Trophoblast cell (in vitro differentiated cells and primary cell): Measurements from ENCODE around the gene SLC6A4.
A peak's percentile ranks its signal among the peaks of the same experiment; 100 is the strongest.

Experiments used
- DNase-seq, 2 donors: peaks; one replicate each; pipeline ENCODE4 v3.0.0-alpha.2; 2016
- H2AFZ ChIP-seq: 2 replicates; pipeline ENCODE4 v1.6.1; 2013; ENCODE audit warnings: low read length, moderate library complexity, mild to moderate bottlenecking; ENCODE audit not compliant: insufficient read depth, poor library complexity
- H2AK5ac ChIP-seq: 2 replicates; pipeline ENCODE4 v1.6.1; 2013; ENCODE audit warnings: mild to moderate bottlenecking, low read length
- H2BK120ac ChIP-seq: 2 replicates; pipeline ENCODE4 v1.6.1; 2013; ENCODE audit warnings: low read length, mild to moderate bottlenecking, moderate library complexity; ENCODE audit not compliant: insufficient read depth, poor library complexity
- H2BK12ac ChIP-seq: 2 replicates; pipeline ENCODE4 v1.6.1; 2013; ENCODE audit warnings: mild to moderate bottlenecking, low read length, moderate library complexity
- H2BK5ac ChIP-seq: 2 replicates; pipeline ENCODE4 v1.6.1; 2013; ENCODE audit warnings: low read length, low read depth, moderate library complexity, mild to moderate bottlenecking; ENCODE audit not compliant: poor library complexity
- H3K14ac ChIP-seq: 2 replicates; pipeline ENCODE4 v1.6.1; 2013; ENCODE audit warnings: mild to moderate bottlenecking, low read length
- H3K18ac ChIP-seq: 2 replicates; pipeline ENCODE4 v1.6.1; 2013; ENCODE audit warnings: mild to moderate bottlenecking, low read length
- H3K23ac ChIP-seq: 2 replicates; pipeline ENCODE4 v1.6.1; 2013; ENCODE audit warnings: low read length
- H3K27ac ChIP-seq: 2 replicates; pipeline ENCODE4 v1.5.1; 2013; ENCODE audit warnings: low read depth, mild to moderate bottlenecking, inconsistent platforms, low read length, moderate library complexity
- H3K27me3 ChIP-seq: 2 replicates; pipeline ENCODE4 v1.6.1; 2013; ENCODE audit warnings: inconsistent platforms, mild to moderate bottlenecking, low read length, moderate library complexity; ENCODE audit not compliant: insufficient read depth
- H3K36me3 ChIP-seq, 2 experiments: 1 replicate in 1 of 2; 2 replicates in 1 of 2; pipeline ENCODE4 v1.6.1; 2013; ENCODE audit warnings: low read length in 2 of 2, mild to moderate bottlenecking in 2 of 2, moderate library complexity in 1 of 2; ENCODE audit not compliant: insufficient read depth in 2 of 2, control insufficient read depth in 1 of 2
- H3K4ac ChIP-seq: 2 replicates; pipeline ENCODE4 v1.6.1; 2013; ENCODE audit warnings: low read depth, mild to moderate bottlenecking, low read length, moderate library complexity
- H3K4me1 ChIP-seq, 2 experiments: 1 replicate in 1 of 2; 2 replicates in 1 of 2; pipeline ENCODE4 v1.6.1; 2013; ENCODE audit warnings: low read length in 2 of 2, mild to moderate bottlenecking in 2 of 2, moderate library complexity in 1 of 2; ENCODE audit not compliant: insufficient read depth in 2 of 2, control insufficient read depth in 1 of 2
- H3K4me2 ChIP-seq: 2 replicates; pipeline ENCODE4 v1.6.1; 2013; ENCODE audit warnings: inconsistent platforms, mild to moderate bottlenecking, low read length, moderate library complexity
- H3K4me3 ChIP-seq: 2 replicates; pipeline ENCODE4 v1.5.1; 2013; ENCODE audit warnings: mild to moderate bottlenecking, low read depth, low read length, inconsistent platforms
- H3K79me1 ChIP-seq: one replicate; pipeline ENCODE4 v1.6.1; 2013; ENCODE audit warnings: low read length
- H3K79me2 ChIP-seq: 2 replicates; pipeline ENCODE4 v1.6.1; 2013; ENCODE audit warnings: low read length, mild to moderate bottlenecking; ENCODE audit not compliant: control insufficient read depth, insufficient read depth, poor library complexity
- H3K9ac ChIP-seq: 2 replicates; pipeline ENCODE4 v1.6.1; 2013; ENCODE audit warnings: mild to moderate bottlenecking, low read length
- H3K9me3 ChIP-seq: 2 replicates; pipeline ENCODE4 v1.6.1; 2013; ENCODE audit warnings: low read depth, mild to moderate bottlenecking, control low read depth, inconsistent platforms, low read length; ENCODE audit not compliant: insufficient read depth
- H4K12ac ChIP-seq: 2 replicates; pipeline ENCODE4 v1.6.1; 2013; ENCODE audit warnings: low read depth, mild to moderate bottlenecking, low read length, moderate library complexity
- H4K8ac ChIP-seq: 2 replicates; pipeline ENCODE4 v1.6.1; 2013; ENCODE audit warnings: low read depth, mild to moderate bottlenecking, low read length, moderate library complexity
- H4K91ac ChIP-seq: one replicate; pipeline ENCODE4 v1.6.1; 2013; ENCODE audit warnings: low read depth, mild to moderate bottlenecking, low read length, moderate library complexity
- WGBS: extraction: QIAGEN DNeasy Blood & Tissue Kit; methylation state at CpG from one replicate; pipeline ENCODE4 v1.1.7; 2013; ENCODE audit warnings: missing lambda C conversion rate; ENCODE audit not compliant: insufficient read length, insufficient coverage; ENCODE audit errors: extremely low coverage; 5-methylcytosine and 5-hydroxymethylcytosine counted together

The SLC6A4 gene

DNA sequence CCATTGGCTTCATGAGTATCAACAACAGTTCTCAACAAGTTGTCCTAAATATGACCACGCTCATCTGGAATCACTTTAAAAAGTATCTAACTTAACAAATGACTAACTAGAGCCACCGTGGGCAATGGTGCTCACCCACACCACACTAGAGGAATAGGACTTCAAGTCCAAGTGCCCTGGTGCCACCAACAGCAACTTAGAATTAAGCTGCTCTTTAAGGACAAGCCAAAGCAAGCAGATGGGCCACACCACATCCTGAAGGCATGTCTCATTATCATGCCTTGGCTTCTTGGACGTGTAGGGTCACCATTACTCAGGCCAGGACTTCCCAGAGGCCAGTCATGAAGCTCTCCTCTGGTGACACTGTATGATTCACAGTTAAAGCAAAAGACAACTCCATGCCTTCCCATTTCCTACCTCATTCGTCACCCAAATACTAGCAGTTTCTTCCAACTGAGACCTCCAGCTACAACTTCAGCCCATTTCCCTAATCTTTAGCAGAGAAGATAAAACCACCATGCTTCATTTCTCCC is 9.4 kb upstream of the SLC6A4 start:
- no CpG with 5 or more reads among the region's 4 CpGs for WGBS
- no peak overlapping the region for H2BK12ac ChIP-seq

DNA sequence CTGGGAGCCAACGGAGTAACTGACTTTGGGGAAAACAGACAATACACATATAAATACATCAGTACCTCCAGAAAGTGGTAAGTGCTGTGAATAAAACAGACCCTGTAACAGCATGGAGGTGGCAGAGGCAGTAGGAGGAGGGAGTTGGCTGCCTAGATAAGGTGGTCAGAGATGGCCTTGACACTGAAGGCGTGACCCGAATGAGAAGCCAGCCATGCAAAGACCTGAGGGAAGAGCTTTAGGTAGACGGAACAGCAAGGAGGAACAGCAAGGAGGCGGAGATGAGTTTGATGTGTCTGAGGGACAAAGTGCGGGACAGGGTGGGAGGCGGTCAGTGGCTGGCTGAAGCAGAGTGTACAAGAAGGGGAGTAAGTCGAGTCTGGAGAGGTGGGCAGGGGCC is 8.1 kb upstream of the SLC6A4 start:
- Histone ChIP-seq H3K4me1 (peaks cover under 1 to 2% of the 10 kb centered on the region in 2 experiments), H3K18ac (no peak overlapping the region), H2BK120ac (no peak overlapping the region), H3K79me2 (no peaks in the 10 kb centered on the region), H3K4me3 (no peak overlapping the region), H3K4me2 (no peak overlapping the region), H4K12ac (no peak overlapping the region), H3K27ac (no peak overlapping the region), H3K4ac (no peak overlapping the region), H3K36me3 (peaks cover 0 to 7% of the 10 kb centered on the region in 2 experiments), H3K23ac (no peak overlapping the region), H2AFZ (no peak overlapping the region), H4K8ac (no peak overlapping the region), H3K27me3 (no peaks in the 10 kb centered on the region), H2AK5ac (no peak overlapping the region), H4K91ac (no peak overlapping the region), H3K9me3 (peaks cover 11% of the 10 kb centered on the region), H3K9ac (no peak overlapping the region), H2BK5ac (no peak overlapping the region), H3K79me1 (no peaks in the 10 kb centered on the region), H3K14ac (no peak overlapping the region), H2BK12ac (no peak overlapping the region)
- DNase-seq = no peak
- WGBS = no CpG with 5 or more reads among the region's 8 CpGs

More for the DNA sequence above, 9.4 kb upstream of the SLC6A4 start:
- peak; percentile 74 to 81 for DNase-seq
- no peaks in the 10 kb centered on the region for H3K27me3 ChIP-seq
- H4K12ac ChIP-seq = no peak overlapping the region
- H2AFZ ChIP-seq = no peak overlapping the region
- no peak overlapping the region for H4K91ac ChIP-seq
- no peaks in the 10 kb centered on the region for H3K4me1 ChIP-seq
- H3K9ac ChIP-seq = no peak overlapping the region
- H3K23ac ChIP-seq = no peak overlapping the region
- no peaks in the 10 kb centered on the region for H3K79me1 ChIP-seq
- H2AK5ac ChIP-seq = no peak overlapping the region
- no peak overlapping the region for H3K18ac ChIP-seq
- no peak overlapping the region for H3K4me3 ChIP-seq
- no peak overlapping the region for H2BK120ac ChIP-seq
- H3K36me3 ChIP-seq = peaks cover 3 to 10% of the 10 kb centered on the region in 2 experiments
- no peak overlapping the region for H2BK5ac ChIP-seq
- H3K27ac ChIP-seq = no peak overlapping the region
- H3K4me2 ChIP-seq = no peak overlapping the region
- H3K4ac ChIP-seq = no peak overlapping the region
- H3K79me2 ChIP-seq = no peaks in the 10 kb centered on the region
- H3K9me3 ChIP-seq = peaks cover 8% of the 10 kb centered on the region
- no peak overlapping the region for H3K14ac ChIP-seq
- no peak overlapping the region for H4K8ac ChIP-seq

DNA sequence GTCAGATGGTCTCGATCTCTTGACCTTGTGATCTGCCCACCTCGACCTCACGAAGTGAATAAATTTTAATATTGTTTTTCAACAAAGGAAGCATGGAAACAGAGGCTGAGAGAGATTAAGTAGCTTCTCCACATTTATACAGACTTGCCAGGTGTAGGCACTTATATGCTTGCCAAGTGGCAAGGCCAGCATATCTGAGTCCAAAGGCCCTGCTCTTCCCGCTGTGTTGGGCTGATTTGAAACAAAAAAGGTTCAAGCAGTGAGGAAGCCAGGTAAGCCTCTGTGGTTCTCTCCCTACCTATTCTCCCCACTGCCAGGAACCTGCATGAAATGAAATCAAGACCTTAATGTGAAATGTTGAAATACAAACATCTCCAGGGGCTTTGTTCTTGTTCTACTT is 7.5 kb upstream of the SLC6A4 start:
- H3K79me2 ChIP-seq = no peaks in the 10 kb centered on the region
- no peak for DNase-seq
- peaks cover 7% of the 10 kb centered on the region in 2 experiments for H3K4me1 ChIP-seq
- no peak overlapping the region for H2AK5ac ChIP-seq
- no peak overlapping the region for H2BK5ac ChIP-seq
- H3K36me3 ChIP-seq = peaks cover 0 to 3% of the 10 kb centered on the region in 2 experiments
- no peak overlapping the region for H2BK120ac ChIP-seq
- H3K9me3 ChIP-seq = peaks cover 11% of the 10 kb centered on the region
- no peak overlapping the region for H3K9ac ChIP-seq
- H3K4me3 ChIP-seq = no peak overlapping the region
- no peak overlapping the region for H3K27ac ChIP-seq
- H3K4me2 ChIP-seq = no peak overlapping the region
- H3K14ac ChIP-seq = no peak overlapping the region
- H3K23ac ChIP-seq = no peak overlapping the region
- H2BK12ac ChIP-seq = no peak overlapping the region
- no peak overlapping the region for H4K12ac ChIP-seq
- no peak overlapping the region for H3K4ac ChIP-seq
- no peak overlapping the region for H3K18ac ChIP-seq
- WGBS = no CpG with 5 or more reads among the region's 4 CpGs
- no peaks in the 10 kb centered on the region for H3K27me3 ChIP-seq
- no peak overlapping the region for H4K91ac ChIP-seq
- H4K8ac ChIP-seq = no peak overlapping the region
- no peaks in the 10 kb centered on the region for H3K79me1 ChIP-seq
- no peak overlapping the region for H2AFZ ChIP-seq

DNA sequence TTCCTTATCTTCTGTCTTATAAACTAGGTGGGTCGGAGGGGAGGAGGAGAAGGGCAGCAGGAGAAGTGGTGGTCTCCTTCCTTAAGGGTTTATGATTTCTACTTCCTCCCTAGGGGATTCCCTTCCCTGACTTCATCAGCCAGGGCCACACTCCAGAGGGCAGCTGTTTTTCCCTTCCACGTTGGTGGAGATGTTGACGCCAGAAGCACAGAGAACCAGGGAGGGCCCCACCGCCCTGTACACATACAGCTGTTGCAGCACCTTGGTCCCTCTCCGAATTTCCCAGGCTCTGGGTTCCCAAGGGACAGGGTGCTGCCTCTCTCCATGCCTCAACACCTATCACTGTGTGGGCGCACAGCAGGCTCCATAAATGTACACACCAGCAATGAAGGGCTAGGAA is 5.6 kb upstream of the SLC6A4 start:
- no peaks in the 10 kb centered on the region for H3K79me1 ChIP-seq
- no peak for DNase-seq
- no peak overlapping the region for H2BK12ac ChIP-seq
- no peak overlapping the region for H3K9ac ChIP-seq
- H3K79me2 ChIP-seq = no peaks in the 10 kb centered on the region
- no peak overlapping the region for H3K14ac ChIP-seq
- no peak overlapping the region for H4K91ac ChIP-seq
- no peak overlapping the region for H3K4me3 ChIP-seq
- no peak overlapping the region for H2BK5ac ChIP-seq
- no peak overlapping the region for H4K8ac ChIP-seq
- H2AK5ac ChIP-seq = no peak overlapping the region
- H3K4ac ChIP-seq = no peak overlapping the region
- no peaks in the 10 kb centered on the region for H3K27me3 ChIP-seq
- no peaks in the 10 kb centered on the region for H3K36me3 ChIP-seq
- peaks cover 11 to 19% of the 10 kb centered on the region in 2 experiments for H3K4me1 ChIP-seq
- H4K12ac ChIP-seq = no peak overlapping the region
- no peak overlapping the region for H3K18ac ChIP-seq
- H2BK120ac ChIP-seq = no peak overlapping the region
- H3K27ac ChIP-seq = no peak overlapping the region
- H3K9me3 ChIP-seq = peaks cover 11% of the 10 kb centered on the region
- no peak overlapping the region for H3K4me2 ChIP-seq
- H3K23ac ChIP-seq = no peak overlapping the region
- no CpG with 5 or more reads among the region's 6 CpGs for WGBS
- no peak overlapping the region for H2AFZ ChIP-seq
